Measurements from ENCODE around the gene PIEZO2. TPM values are rescaled to one million over a fixed set of nuclear protein-coding genes. Genes with fewer than 3 reads are reported as not detected.

Gene PIEZO2
- total RNA-seq, 1 experiment from 2014 or later, result 0.11 TPM

DNA sequence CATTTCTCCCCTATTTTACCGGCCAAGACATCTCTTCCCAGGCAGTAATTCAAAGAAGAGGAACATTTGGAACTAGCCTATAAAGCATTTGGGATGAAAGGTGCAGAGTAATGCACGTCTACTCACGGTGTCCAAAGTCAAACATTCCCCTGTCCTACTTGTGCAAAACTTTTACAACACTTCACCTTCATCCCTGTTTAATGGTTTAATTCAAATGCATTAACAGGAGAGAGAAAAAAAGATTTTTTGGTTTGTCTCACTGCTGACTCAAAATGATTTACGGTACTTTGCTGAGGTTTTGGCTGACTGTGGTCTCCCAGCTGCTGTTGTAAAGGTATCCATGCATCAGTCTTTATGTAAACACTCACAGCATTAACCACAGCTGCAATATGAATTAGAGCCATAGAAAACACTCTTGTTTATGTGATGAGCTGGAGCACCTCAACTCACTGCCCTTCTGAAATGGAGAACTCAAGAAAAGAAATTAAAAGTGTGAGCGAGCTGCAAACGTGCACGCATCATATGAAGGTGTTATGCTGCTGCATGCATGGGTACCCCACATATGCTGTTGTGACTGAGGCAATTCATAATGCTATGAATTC, 220.5 kb downstream of the PIEZO2 start:
- ChIA-PET CTCF (no interaction called here), POLR2A (no interaction called here)
- H3K36me3 Mint-ChIP-seq (ENCODE audit: insufficient read depth, unreplicated experiment), result no peaks in the 10 kb centered on the region
- BruUV-seq (replicated peaks), result no TSS peak
- no peak for DNase-seq
- no peaks in the 10 kb centered on the region for H3K9me3 Mint-ChIP-seq (ENCODE audit: unreplicated experiment)
- TF ChIP-seq, protein P1, sequence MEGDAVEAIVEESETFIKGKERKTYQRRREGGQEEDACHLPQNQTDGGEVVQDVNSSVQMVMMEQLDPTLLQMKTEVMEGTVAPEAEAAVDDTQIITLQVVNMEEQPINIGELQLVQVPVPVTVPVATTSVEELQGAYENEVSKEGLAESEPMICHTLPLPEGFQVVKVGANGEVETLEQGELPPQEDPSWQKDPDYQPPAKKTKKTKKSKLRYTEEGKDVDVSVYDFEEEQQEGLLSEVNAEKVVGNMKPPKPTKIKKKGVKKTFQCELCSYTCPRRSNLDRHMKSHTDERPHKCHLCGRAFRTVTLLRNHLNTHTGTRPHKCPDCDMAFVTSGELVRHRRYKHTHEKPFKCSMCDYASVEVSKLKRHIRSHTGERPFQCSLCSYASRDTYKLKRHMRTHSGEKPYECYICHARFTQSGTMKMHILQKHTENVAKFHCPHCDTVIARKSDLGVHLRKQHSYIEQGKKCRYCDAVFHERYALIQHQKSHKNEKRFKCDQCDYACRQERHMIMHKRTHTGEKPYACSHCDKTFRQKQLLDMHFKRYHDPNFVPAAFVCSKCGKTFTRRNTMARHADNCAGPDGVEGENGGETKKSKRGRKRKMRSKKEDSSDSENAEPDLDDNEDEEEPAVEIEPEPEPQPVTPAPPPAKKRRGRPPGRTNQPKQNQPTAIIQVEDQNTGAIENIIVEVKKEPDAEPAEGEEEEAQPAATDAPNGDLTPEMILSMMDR (IDR thresholded peaks at IDR 0.05; ENCODE audit: insufficient read depth in 1 of 2, low read depth in 1 of 2, low read length in 1 of 2, severe bottlenecking in 1 of 2, unreplicated experiment in 1 of 2), result no peak
- no peaks in the 10 kb centered on the region for H3K36me3 ChIP-seq (ENCODE audit: control insufficient read depth, insufficient read depth, low read length)
- H3K27me3 Mint-ChIP-seq (ENCODE audit: insufficient read depth, unreplicated experiment), result no peaks in the 10 kb centered on the region
- intact Hi-C loops (cut with micrococcal nuclease; ENCODE audit: unreplicated experiment), result no loop called here
- no peaks in the 10 kb centered on the region for H3K4me1 ChIP-seq
- H3K27me3 ChIP-seq (replicated peaks; ENCODE audit: control insufficient read depth, insufficient read depth, low read length), result no peaks in the 10 kb centered on the region
- H3K9me3 ChIP-seq, result no peaks in the 10 kb centered on the region
- H3K4me3 ChIP-seq (ENCODE audit: low read depth, low read length), result no peak overlapping the region
- H3K4me3 Mint-ChIP-seq (ENCODE audit: unreplicated experiment), result no peak overlapping the region
- no peak overlapping the region for H3K27ac Mint-ChIP-seq (ENCODE audit: unreplicated experiment)
- no peaks in the 10 kb centered on the region for H3K4me1 Mint-ChIP-seq (ENCODE audit: low read depth, unreplicated experiment)

- no peaks in the 10 kb centered on the region for H3K27me3 ChIP-seq (replicated peaks; ENCODE audit: control insufficient read depth, insufficient read depth, low read length)
- no peak overlapping the region for H3K4me3 ChIP-seq (ENCODE audit: low read depth, low read length)
- intact Hi-C loops (cut with micrococcal nuclease; ENCODE audit: unreplicated experiment), result no loop called here
- no peaks in the 10 kb centered on the region for H3K27me3 Mint-ChIP-seq (ENCODE audit: insufficient read depth, unreplicated experiment)
- ChIA-PET POLR2A (no interaction called here), CTCF (no interaction called here)
- no peaks in the 10 kb centered on the region for H3K9me3 Mint-ChIP-seq (ENCODE audit: unreplicated experiment)
- H3K36me3 Mint-ChIP-seq (ENCODE audit: insufficient read depth, unreplicated experiment), result no peaks in the 10 kb centered on the region
- H3K27ac Mint-ChIP-seq (ENCODE audit: unreplicated experiment), result no peak overlapping the region
- no peak overlapping the region for H3K4me3 Mint-ChIP-seq (ENCODE audit: unreplicated experiment)
- H3K4me1 ChIP-seq, result no peaks in the 10 kb centered on the region
- no peaks in the 10 kb centered on the region for H3K4me1 Mint-ChIP-seq (ENCODE audit: low read depth, unreplicated experiment)
- no peak for DNase-seq
- TF ChIP-seq, protein P1 (IDR thresholded peaks at IDR 0.05; ENCODE audit: insufficient read depth in 1 of 2, low read depth in 1 of 2, low read length in 1 of 2, severe bottlenecking in 1 of 2, unreplicated experiment in 1 of 2), result no peak
- no peaks in the 10 kb centered on the region for H3K9me3 ChIP-seq
- no TSS peak for BruUV-seq (replicated peaks)
- no peaks in the 10 kb centered on the region for H3K36me3 ChIP-seq (ENCODE audit: control insufficient read depth, insufficient read depth, low read length)
These were observed 221.2 kb downstream of the PIEZO2 start for GRCh38 chr18:10928011-10928771.

DNA sequence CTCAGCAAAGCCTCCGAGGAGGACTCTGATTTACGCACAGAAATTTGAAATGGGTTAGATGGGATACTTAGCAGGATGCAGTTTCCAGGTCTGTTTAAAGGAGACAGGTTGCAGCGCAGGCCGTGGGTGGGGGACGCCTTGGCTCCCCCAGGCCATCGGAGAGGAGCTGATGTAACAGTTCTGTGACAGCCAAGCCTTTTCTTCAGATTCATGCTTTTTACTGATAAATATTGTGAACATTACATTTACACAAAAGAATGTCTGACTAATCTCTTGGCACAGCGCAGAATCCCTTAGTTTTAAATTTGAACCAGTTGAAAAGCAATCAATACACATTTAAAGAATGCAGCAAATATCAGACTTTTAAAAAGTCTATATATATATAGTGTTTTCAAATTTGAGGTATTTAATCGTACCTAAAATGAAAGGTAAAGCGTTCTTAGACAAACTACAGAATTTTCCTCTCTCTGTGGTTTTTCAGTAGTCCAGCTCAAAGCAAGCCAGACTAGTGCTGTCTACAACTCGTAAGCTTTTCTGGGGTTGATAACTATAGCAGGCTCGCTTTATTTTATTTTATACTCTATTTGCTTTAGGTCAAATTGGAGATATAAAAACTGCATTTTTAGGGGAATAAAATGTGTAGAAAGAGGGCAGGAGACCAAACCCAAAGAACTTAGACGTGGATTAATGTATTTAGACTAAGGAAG, 221.9 kb downstream of the PIEZO2 start:
- no TSS peak for BruUV-seq (replicated peaks)
- no peaks in the 10 kb centered on the region for H3K9me3 ChIP-seq
- intact Hi-C loops (cut with micrococcal nuclease; ENCODE audit: unreplicated experiment), result no loop called here
- no peak overlapping the region for H3K4me3 ChIP-seq (ENCODE audit: low read depth, low read length)
- Mint-ChIP-seq H3K36me3 (ENCODE audit: insufficient read depth, unreplicated experiment) (no peaks in the 10 kb centered on the region), H3K9me3 (ENCODE audit: unreplicated experiment) (no peaks in the 10 kb centered on the region), H3K27me3 (ENCODE audit: insufficient read depth, unreplicated experiment) (no peaks in the 10 kb centered on the region), H3K4me1 (ENCODE audit: low read depth, unreplicated experiment) (no peaks in the 10 kb centered on the region), H3K27ac (ENCODE audit: unreplicated experiment) (no peak overlapping the region), H3K4me3 (ENCODE audit: unreplicated experiment) (no peak overlapping the region)
- CTCF ChIA-PET, result no interaction called here
- H3K27me3 ChIP-seq (replicated peaks; ENCODE audit: control insufficient read depth, insufficient read depth, low read length), result no peaks in the 10 kb centered on the region
- H3K36me3 ChIP-seq (ENCODE audit: control insufficient read depth, insufficient read depth, low read length), result no peaks in the 10 kb centered on the region
- DNase-seq, result no peak
- H3K4me1 ChIP-seq, result no peaks in the 10 kb centered on the region
- POLR2A ChIA-PET, result no interaction called here
- TF ChIP-seq, protein P1 (IDR thresholded peaks at IDR 0.05; ENCODE audit: insufficient read depth in 1 of 2, low read depth in 1 of 2, low read length in 1 of 2, severe bottlenecking in 1 of 2, unreplicated experiment in 1 of 2), result no peak
